NCI-H1694 (cell line): Measurements from ENCODE around the gene ZBED1.

Source experiments
- DNase-seq: peaks from one replicate; lab custom pipeline; 2025; lab: John Stamatoyannopoulos, UW

The ZBED1 gene

GRCh38 chrX:2452799-2453198 is 48.0 kb downstream of the ZBED1 start:
- DNase-seq: no peak

- DNase-seq: no peak
Measured at GRCh38 chrX:2452317-2452784, 48.4 kb downstream of the ZBED1 start.

GRCh38 chrX:2451501-2452316 is 49.1 kb downstream of the ZBED1 start:
- no peak for DNase-seq

GRCh38 chrX:2450681-2451080 is 50.1 kb downstream of the ZBED1 start:
- DNase-seq: no peak

- DNase-seq: no peak
Measured at GRCh38 chrX:2449135-2449886, 51.5 kb downstream of the ZBED1 start.

GRCh38 chrX:2447484-2447883 is 53.3 kb downstream of the ZBED1 start:
- no peak for DNase-seq

GRCh38 chrX:2446815-2447214 is 54.0 kb downstream of the ZBED1 start:
- no peak for DNase-seq

GRCh38 chrX:2445662-2446623 is 54.8 kb downstream of the ZBED1 start:
- no peak for DNase-seq

GRCh38 chrX:2442694-2443093 is 58.1 kb downstream of the ZBED1 start:
- DNase-seq: no peak

GRCh38 chrX:2441466-2441865 is 59.3 kb downstream of the ZBED1 start:
- no peak for DNase-seq

GRCh38 chrX:2439613-2440012 is 61.2 kb downstream of the ZBED1 start:
- no peak for DNase-seq
